Panc1 (cell line): ENCODE measurements around the gene SRGAP3. TPM values are rescaled to one million over a fixed set of nuclear protein-coding genes. Genes with fewer than 3 reads are reported as not detected.

Source experiments
- ATAC-seq: fragments of 200-7000 bp; cut with Tn5 transposase; 2 replicates; pipeline ENCODE4 v1.9.1; 2020; ENCODE audit warnings: mild to moderate bottlenecking, moderate library complexity
- BruUV-seq: library from RNA; stranded (reverse); fragments of 400-500 nt; replicated peaks from 2 replicates; lab custom pipeline; 2021; lab: Mats Ljungman, UMichigan
- CTCF ChIA-PET: fragments of 300-600 bp; sonication (Branson Sonifier 250); formaldehyde crosslinking; loops from one replicate; lab custom pipeline; 2022; ENCODE audit warnings: antibody characterized with exemption; lab: Charles Lee
- POLR2A ChIA-PET: fragments of 300-600 bp; sonication (Branson Sonifier 250); formaldehyde crosslinking; loops from one replicate; lab custom pipeline; 2022; ENCODE audit warnings: antibody characterized with exemption; lab: Charles Lee
- DNase-seq: peaks from one replicate; pipeline ENCODE4 v3.0.0-alpha.2; 2010; ENCODE audit warnings: low read depth, low spot score
- H3K27ac ChIP-seq: 2 replicates; pipeline ENCODE4 v1.5.1; 2011; ENCODE audit warnings: mild to moderate bottlenecking, low read length, inconsistent platforms
- H3K27me3 ChIP-seq: fragments of 200-500 bp; sonication (Bioruptor generic); 2 replicates; pipeline ENCODE4 v1.6.0; 2014; ENCODE audit warnings: low read length, inconsistent platforms; ENCODE audit not compliant: control insufficient read depth, insufficient read depth
- H3K36me3 ChIP-seq: fragments of 200-500 bp; sonication (Bioruptor generic); 2 replicates; pipeline ENCODE4 v1.5.1; 2014; ENCODE audit warnings: inconsistent platforms, mild to moderate bottlenecking, low read length, moderate library complexity; ENCODE audit not compliant: control insufficient read depth, insufficient read depth
- H3K4me1 ChIP-seq: 2 replicates; pipeline ENCODE4 v1.5.1; 2011; ENCODE audit warnings: inconsistent platforms, mild to moderate bottlenecking, low read length, moderate library complexity; ENCODE audit not compliant: control insufficient read depth, insufficient read depth
- H3K4me3 ChIP-seq, 2 experiments: 2 replicates each; pipeline ENCODE4 v1.5.1; 2011 to 2012; ENCODE audit warnings: low read depth in 2 of 2, low read length in 2 of 2, mild to moderate bottlenecking in 2 of 2, inconsistent platforms in 1 of 2, moderate library complexity in 1 of 2
- H3K9me3 ChIP-seq: fragments of 200-500 bp; sonication (Bioruptor generic); 2 replicates; pipeline ENCODE4 v1.5.1; 2014; ENCODE audit warnings: low read depth, mild to moderate bottlenecking, inconsistent platforms, low read length, moderate library complexity; ENCODE audit not compliant: control insufficient read depth, insufficient read depth
- POLR2AphosphoS5 ChIP-seq: IDR thresholded peaks from 2 replicates; pipeline ENCODE4 v1.6.1; 2012; ENCODE audit warnings: mild to moderate bottlenecking, low read depth, low read length, moderate library complexity
- SIN3A ChIP-seq: IDR thresholded peaks from 2 replicates; pipeline ENCODE4 v1.6.1; 2012; ENCODE audit warnings: low read depth, mild to moderate bottlenecking, low read length, moderate library complexity, borderline replicate concordance; ENCODE audit not compliant: insufficient read depth
- TCF7L2 ChIP-seq: IDR thresholded peaks from 2 replicates; pipeline ENCODE4 v1.6.1; 2011; ENCODE audit warnings: mild to moderate bottlenecking, low read depth, low read length, inconsistent platforms
- in situ Hi-C: cut with HindIII; loops from 2 replicates; pipeline ENCODE4 v1.10.0; 2016; ENCODE audit warnings: low sequenced_read_pairs, low pct_unique_long_range_greater_than_20kb
- intact Hi-C: fragments of 100-400 bp; cut with micrococcal nuclease; formaldehyde crosslinking; loops from one replicate; pipeline ENCODE4 v1.10.0; 2022; ENCODE audit not compliant: unreplicated experiment
- total RNA-seq: library from RNA; stranded (reverse); gene quantifications from one replicate; pipeline ENCODE4 v1.2.1, GENCODE V29; 2021; ENCODE audit not compliant: unreplicated experiment
- TF ChIP-seq, protein P1 (sequence below), 2 experiments: IDR thresholded peaks; 2 replicates each; pipeline ENCODE4 v1.6.1; 2011 to 2012; ENCODE audit warnings: low read depth in 2 of 2, control low read depth in 1 of 2, low read length in 1 of 2, mild to moderate bottlenecking in 1 of 2, moderate library complexity in 1 of 2; ENCODE audit not compliant: insufficient read depth in 1 of 2
- TF ChIP-seq, protein P2 (sequence below): fragments of 450-650 bp; IDR thresholded peaks from 2 replicates; pipeline ENCODE4 v1.5.1; 2017; ENCODE audit warnings: mild to moderate bottlenecking

SRGAP3 gene
- total RNA-seq, 1 experiment from 2014 or later: 0.82 TPM

DNA sequence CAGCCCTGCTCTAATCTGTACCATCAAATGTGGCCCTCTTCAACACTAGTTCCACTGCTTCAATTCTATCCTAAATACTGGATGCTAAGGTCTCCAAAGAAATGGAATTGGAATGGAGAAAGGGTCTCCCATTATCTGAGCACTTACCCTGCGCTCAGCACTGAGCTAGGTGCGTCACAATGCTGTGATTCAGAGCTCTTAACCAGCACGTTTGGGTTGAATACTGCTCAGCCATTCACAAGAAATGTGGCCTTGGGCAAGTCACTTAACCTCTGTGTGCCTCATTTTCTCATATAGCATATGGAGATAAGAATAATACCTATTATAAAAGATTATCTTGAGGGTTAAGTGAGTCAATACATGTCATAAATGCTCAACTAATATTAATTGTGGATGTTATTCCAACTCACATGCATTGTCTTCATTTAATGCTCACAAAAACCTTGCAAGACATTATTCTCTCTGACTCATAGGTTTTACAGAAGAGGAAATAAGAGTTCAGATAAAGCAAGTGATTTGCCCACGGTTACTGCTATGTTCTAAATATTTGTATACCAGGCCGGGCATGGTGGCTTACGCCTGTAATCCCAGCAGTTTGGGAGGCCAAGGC lies 27.4 kb upstream of the SRGAP3 start:
- no peak overlapping the region for H3K27ac ChIP-seq
- no peaks in the 10 kb centered on the region for H3K9me3 ChIP-seq
- DNase-seq (no peak), ATAC-seq (no peak)
- no peaks in the 10 kb centered on the region for H3K4me1 ChIP-seq
- intact Hi-C loops (no loop called here), in situ Hi-C loops (no loop called here)
- ChIA-PET POLR2A (no interaction called here), CTCF (no interaction called here)
- no TSS peak for BruUV-seq
- no peaks in the 10 kb centered on the region for H3K27me3 ChIP-seq
- no peaks in the 10 kb centered on the region for H3K36me3 ChIP-seq
- H3K4me3 ChIP-seq: no peak overlapping the region
- TF ChIP-seq POLR2AphosphoS5: no peak

DNA sequence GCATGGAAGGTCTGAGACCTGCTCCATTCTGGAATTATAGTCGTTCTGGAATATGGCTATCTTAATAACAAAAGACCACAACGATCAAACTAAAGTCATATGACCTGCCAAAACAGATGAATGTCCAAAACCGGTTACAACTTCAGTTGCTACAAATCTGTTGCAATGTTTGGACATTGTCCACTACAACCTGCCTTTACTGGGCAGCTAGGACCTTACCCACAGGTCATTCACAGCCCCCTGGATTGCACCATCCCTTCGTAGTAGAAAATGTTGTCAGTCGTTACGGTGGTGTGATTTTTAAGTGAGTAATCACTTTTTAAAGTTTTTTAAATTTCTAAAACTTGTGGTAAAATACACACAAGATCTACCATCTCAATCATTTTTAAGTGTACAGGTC lies 22.5 kb upstream of the SRGAP3 start:
- Histone ChIP-seq H3K27ac (no peak overlapping the region), H3K9me3 (no peaks in the 10 kb centered on the region), H3K36me3 (no peaks in the 10 kb centered on the region), H3K4me1 (no peaks in the 10 kb centered on the region), H3K27me3 (no peaks in the 10 kb centered on the region), H3K4me3 (no peak overlapping the region)
- no peak for ATAC-seq
- POLR2A ChIA-PET: no interaction called here
- in situ Hi-C loops: no loop called here
- CTCF ChIA-PET: no interaction called here
- intact Hi-C loops: no loop called here
- DNase-seq: no peak
- TF ChIP-seq POLR2AphosphoS5 (no peak), TCF7L2 (no peak), SIN3A (no peak)
- TF ChIP-seq, protein P1, sequence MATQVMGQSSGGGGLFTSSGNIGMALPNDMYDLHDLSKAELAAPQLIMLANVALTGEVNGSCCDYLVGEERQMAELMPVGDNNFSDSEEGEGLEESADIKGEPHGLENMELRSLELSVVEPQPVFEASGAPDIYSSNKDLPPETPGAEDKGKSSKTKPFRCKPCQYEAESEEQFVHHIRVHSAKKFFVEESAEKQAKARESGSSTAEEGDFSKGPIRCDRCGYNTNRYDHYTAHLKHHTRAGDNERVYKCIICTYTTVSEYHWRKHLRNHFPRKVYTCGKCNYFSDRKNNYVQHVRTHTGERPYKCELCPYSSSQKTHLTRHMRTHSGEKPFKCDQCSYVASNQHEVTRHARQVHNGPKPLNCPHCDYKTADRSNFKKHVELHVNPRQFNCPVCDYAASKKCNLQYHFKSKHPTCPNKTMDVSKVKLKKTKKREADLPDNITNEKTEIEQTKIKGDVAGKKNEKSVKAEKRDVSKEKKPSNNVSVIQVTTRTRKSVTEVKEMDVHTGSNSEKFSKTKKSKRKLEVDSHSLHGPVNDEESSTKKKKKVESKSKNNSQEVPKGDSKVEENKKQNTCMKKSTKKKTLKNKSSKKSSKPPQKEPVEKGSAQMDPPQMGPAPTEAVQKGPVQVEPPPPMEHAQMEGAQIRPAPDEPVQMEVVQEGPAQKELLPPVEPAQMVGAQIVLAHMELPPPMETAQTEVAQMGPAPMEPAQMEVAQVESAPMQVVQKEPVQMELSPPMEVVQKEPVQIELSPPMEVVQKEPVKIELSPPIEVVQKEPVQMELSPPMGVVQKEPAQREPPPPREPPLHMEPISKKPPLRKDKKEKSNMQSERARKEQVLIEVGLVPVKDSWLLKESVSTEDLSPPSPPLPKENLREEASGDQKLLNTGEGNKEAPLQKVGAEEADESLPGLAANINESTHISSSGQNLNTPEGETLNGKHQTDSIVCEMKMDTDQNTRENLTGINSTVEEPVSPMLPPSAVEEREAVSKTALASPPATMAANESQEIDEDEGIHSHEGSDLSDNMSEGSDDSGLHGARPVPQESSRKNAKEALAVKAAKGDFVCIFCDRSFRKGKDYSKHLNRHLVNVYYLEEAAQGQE (IDR thresholded peaks at IDR 0.05; ENCODE audit: insufficient read depth in 1 of 2, low read depth in 2 of 2, low read length in 1 of 2): no peak
- TF ChIP-seq, protein P2, sequence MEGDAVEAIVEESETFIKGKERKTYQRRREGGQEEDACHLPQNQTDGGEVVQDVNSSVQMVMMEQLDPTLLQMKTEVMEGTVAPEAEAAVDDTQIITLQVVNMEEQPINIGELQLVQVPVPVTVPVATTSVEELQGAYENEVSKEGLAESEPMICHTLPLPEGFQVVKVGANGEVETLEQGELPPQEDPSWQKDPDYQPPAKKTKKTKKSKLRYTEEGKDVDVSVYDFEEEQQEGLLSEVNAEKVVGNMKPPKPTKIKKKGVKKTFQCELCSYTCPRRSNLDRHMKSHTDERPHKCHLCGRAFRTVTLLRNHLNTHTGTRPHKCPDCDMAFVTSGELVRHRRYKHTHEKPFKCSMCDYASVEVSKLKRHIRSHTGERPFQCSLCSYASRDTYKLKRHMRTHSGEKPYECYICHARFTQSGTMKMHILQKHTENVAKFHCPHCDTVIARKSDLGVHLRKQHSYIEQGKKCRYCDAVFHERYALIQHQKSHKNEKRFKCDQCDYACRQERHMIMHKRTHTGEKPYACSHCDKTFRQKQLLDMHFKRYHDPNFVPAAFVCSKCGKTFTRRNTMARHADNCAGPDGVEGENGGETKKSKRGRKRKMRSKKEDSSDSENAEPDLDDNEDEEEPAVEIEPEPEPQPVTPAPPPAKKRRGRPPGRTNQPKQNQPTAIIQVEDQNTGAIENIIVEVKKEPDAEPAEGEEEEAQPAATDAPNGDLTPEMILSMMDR: no peak
- no TSS peak for BruUV-seq

DNA sequence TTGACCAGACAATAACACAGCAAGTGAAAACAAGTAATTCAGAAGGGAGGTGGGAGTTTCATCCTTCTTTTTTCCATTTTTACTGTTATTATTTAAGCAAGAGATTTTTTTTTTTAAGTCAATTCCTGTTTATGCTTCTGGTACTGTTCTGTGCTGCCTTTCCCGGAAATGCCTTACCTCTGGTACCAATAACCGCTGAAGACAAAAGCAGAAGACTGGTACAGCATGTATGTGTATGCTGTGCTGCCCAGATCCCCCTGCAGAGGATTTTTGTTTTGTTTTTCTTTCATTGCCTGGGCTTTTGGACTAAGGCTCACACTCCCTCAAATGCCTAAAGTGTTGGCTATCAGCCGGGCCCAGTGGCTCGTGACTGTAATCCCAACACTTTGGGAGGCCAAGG lies 21.3 kb upstream of the SRGAP3 start:
- H3K27me3 ChIP-seq: no peaks in the 10 kb centered on the region
- intact Hi-C loops (no loop called here), in situ Hi-C loops (no loop called here)
- TF ChIP-seq, protein P2: no peak
- no peak for TF ChIP-seq POLR2AphosphoS5
- TF ChIP-seq TCF7L2: no peak
- TF ChIP-seq, protein P1 (IDR thresholded peaks at IDR 0.05; ENCODE audit: insufficient read depth in 1 of 2, low read depth in 2 of 2, low read length in 1 of 2): no peak
- TF ChIP-seq SIN3A: no peak
- H3K4me1 ChIP-seq: no peaks in the 10 kb centered on the region
- no peak overlapping the region for H3K27ac ChIP-seq
- no TSS peak for BruUV-seq
- no peak for DNase-seq
- H3K9me3 ChIP-seq: no peaks in the 10 kb centered on the region
- no peak overlapping the region for H3K4me3 ChIP-seq
- ChIA-PET CTCF (no interaction called here), POLR2A (no interaction called here)
- H3K36me3 ChIP-seq: no peaks in the 10 kb centered on the region
- no peak for ATAC-seq
